Upper lobe of left lung (tissue), 4 donors: ENCODE results near the gene ERBIN.

Experiments used
- EP300 ChIP-seq, 4 donors: sonication (generic); formaldehyde crosslinking; IDR thresholded peaks; one replicate each; pipeline ENCODE4 v1.5.1; 2017; ENCODE audit warnings: antibody characterized with exemption in 4 of 4, control low read depth in 2 of 4
- TF ChIP-seq, protein P1 (sequence below), 6 experiments: fragments of 450-650 bp in 4 of 6; fragments of 200-600 bp in 2 of 6; sonication (generic) in 2 of 6; IDR thresholded peaks; one replicate each; pipeline ENCODE4 v1.5.1; 2016 to 2019; ENCODE audit warnings: antibody characterized with exemption in 6 of 6

DNA sequence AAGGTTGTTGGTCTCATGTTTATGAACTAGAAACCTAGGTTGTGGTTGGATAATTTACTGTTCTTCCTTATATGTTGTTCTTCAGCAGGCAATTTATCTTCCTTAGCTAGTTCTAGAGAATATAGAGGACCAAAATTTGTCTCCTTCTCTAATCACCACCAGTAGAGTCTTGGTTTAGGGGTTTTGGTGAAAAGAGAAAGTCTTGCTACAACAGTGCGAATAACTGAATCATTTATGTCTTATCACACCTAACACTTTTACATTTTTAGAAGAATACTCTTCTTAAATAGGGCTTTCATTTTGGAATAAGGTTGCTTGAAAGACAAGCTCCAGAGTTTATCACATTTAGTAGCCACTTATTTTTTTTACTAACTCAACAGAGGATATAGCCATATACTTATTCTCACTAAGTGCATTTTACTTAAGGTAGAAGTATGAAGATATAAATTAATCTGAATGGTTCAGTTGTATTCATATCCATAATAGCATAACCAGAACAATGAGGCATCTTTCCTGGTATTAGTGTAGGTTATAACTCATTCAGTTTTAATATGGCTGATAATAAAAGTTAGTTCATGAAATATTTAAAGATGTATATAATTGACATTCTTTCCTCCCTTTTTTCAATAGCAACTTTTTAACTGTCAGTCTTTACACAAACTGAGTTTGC lies 67.9 kb downstream of the ERBIN start:
- TF ChIP-seq EP300 (IDR thresholded peaks at IDR 0.05) = no peak
- TF ChIP-seq, protein P1, sequence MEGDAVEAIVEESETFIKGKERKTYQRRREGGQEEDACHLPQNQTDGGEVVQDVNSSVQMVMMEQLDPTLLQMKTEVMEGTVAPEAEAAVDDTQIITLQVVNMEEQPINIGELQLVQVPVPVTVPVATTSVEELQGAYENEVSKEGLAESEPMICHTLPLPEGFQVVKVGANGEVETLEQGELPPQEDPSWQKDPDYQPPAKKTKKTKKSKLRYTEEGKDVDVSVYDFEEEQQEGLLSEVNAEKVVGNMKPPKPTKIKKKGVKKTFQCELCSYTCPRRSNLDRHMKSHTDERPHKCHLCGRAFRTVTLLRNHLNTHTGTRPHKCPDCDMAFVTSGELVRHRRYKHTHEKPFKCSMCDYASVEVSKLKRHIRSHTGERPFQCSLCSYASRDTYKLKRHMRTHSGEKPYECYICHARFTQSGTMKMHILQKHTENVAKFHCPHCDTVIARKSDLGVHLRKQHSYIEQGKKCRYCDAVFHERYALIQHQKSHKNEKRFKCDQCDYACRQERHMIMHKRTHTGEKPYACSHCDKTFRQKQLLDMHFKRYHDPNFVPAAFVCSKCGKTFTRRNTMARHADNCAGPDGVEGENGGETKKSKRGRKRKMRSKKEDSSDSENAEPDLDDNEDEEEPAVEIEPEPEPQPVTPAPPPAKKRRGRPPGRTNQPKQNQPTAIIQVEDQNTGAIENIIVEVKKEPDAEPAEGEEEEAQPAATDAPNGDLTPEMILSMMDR (IDR thresholded peaks at IDR 0.05) = no peak
